ENCODE data around the gene NOX4.

DNA sequence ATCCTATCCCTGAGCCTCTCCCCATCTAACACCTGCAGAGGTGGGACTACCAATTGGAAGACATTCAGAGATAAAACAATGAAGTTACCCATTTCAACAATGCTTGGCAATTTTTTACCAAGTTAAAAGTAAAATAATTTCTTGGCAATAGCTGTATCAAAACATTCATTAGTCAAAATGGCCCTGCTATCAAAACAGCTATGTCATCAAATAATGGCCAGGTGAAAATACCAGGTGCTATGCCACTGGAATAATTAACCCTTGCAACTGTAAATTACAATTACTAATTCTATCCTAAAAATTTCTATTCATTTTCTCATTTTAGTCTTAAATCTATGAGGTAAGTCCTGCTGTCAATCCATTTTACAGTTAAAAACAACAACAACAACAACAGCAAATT is 43.3 kb downstream of the NOX4 start:
- TF ChIP-seq, protein P1, sequence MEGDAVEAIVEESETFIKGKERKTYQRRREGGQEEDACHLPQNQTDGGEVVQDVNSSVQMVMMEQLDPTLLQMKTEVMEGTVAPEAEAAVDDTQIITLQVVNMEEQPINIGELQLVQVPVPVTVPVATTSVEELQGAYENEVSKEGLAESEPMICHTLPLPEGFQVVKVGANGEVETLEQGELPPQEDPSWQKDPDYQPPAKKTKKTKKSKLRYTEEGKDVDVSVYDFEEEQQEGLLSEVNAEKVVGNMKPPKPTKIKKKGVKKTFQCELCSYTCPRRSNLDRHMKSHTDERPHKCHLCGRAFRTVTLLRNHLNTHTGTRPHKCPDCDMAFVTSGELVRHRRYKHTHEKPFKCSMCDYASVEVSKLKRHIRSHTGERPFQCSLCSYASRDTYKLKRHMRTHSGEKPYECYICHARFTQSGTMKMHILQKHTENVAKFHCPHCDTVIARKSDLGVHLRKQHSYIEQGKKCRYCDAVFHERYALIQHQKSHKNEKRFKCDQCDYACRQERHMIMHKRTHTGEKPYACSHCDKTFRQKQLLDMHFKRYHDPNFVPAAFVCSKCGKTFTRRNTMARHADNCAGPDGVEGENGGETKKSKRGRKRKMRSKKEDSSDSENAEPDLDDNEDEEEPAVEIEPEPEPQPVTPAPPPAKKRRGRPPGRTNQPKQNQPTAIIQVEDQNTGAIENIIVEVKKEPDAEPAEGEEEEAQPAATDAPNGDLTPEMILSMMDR (IDR thresholded peaks at IDR 0.05): no peak
- TF ChIP-seq POLR2AphosphoS5 (IDR thresholded peaks at IDR 0.05) (no peak), POLR2A (IDR thresholded peaks at IDR 0.05) (no peak)
